HG03439 (cell line): Measurements from ENCODE around the gene CGRRF1.

Experiments
- ATAC-seq: cut with Tn5 transposase; IDR thresholded peaks from one replicate; pipeline ENCODE4 v1.9.1; 2021; ENCODE audit warnings: mild to moderate bottlenecking, moderate library complexity; ENCODE audit not compliant: unreplicated experiment

CGRRF1 gene

GRCh38 chr14:54574528-54574927 is 64.8 kb downstream of the CGRRF1 start:
- ATAC-seq: no peak

GRCh38 chr14:54577494-54577893 is 67.8 kb downstream of the CGRRF1 start:
- ATAC-seq: no peak

GRCh38 chr14:54577977-54578376 is 68.3 kb downstream of the CGRRF1 start:
- no peak for ATAC-seq

GRCh38 chr14:54579621-54580020 is 69.9 kb downstream of the CGRRF1 start:
- ATAC-seq: no peak

GRCh38 chr14:54580933-54581332 is 71.2 kb downstream of the CGRRF1 start:
- ATAC-seq: no peak

- no peak for ATAC-seq
Observed at GRCh38 chr14:54582334-54582733, 72.6 kb downstream of the CGRRF1 start.

- no peak for ATAC-seq
Observed at GRCh38 chr14:54584097-54584496, 74.4 kb downstream of the CGRRF1 start.

GRCh38 chr14:54585214-54585613 is 75.5 kb downstream of the CGRRF1 start:
- ATAC-seq: no peak
